ENCODE results near the gene SLC17A7.

Gene SLC17A7

DNA sequence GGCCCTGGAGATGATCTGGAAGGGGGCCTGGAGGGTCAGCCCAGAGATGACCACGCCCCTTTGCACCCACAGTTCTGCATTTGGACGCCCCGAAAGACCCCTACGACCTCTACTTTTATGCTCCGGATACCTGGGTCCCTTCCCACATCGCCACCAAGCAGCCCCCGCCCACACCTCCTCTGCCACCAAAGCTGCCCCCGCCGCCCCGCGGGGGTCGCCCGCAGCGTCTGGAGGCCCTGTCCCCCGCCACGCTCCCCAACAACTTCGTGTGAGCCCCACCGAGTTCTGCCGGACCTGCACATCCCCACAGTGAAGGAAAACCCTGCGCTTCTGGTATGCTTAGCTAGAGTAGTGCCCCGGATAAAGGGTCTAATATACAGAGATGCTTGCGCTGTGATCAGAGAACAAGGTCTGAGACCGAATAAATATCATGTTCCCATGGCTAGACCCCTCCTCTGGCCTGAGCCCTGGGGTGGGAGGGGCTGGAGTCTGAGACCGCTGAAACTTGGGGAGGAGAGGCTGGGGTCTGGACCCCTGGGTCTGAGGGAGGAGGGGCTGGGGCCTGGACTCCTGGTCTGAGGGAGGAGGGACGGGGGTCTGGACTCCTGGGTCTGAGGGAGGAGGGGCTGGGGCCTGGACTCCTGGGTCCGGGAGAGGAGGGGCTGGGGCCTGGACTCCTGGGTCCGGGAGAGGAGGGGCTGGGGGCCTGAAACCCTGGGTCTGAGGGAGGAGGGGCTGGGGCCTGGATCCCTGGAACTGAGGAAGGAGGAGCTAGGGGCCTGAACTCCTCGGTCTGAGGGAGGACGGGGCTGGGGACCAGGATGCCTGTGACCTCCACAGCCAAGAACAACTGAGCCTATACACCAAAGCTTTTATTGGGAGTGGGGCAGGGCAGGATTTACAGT is 12.5 kb downstream of the SLC17A7 start:
- DNase-seq (ENCODE audit: low read depth in 3 of 3, low spot score in 1 of 3), result no peak

DNA sequence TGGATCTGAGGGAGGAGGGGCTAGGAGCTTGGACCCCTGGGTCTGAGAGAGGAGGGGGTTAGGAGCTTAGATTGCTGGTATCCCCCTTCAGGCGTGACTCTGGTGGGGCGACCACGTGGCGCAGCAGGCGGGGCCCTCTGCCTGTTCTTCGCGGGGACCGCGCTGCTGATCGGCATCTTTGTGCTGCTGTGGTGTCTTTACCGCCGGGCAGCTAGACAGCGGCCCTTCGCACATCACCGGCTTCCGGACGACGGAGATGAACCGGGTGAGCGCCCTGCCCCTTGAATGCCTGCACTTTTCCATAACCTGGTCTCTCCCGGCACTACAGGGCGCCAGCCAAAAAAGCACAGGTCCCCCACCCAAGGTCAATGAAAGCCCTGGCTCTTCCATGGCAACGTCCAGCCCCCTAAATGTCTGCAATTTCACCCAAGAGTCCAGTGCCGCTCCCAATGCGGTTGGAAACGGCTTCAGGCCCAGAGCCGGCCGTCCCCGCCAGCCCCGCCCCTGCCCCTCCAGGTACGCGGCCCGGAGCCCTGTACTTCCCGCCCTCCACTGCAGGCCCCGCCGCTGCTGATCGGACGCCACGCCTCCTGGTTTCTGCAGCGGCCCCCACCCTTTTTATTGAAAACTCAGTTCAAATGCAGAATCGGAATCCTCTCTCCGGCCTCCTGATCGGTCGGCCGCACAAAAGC is 13.3 kb downstream of the SLC17A7 start:
- DNase-seq (ENCODE audit: low read depth in 3 of 3, low spot score in 1 of 3), result no peak

GRCh38 chr19:49427339-49427738 is 14.0 kb downstream of the SLC17A7 start:
- DNase-seq (ENCODE audit: low read depth in 3 of 3, low spot score in 1 of 3), result no peak

DNA sequence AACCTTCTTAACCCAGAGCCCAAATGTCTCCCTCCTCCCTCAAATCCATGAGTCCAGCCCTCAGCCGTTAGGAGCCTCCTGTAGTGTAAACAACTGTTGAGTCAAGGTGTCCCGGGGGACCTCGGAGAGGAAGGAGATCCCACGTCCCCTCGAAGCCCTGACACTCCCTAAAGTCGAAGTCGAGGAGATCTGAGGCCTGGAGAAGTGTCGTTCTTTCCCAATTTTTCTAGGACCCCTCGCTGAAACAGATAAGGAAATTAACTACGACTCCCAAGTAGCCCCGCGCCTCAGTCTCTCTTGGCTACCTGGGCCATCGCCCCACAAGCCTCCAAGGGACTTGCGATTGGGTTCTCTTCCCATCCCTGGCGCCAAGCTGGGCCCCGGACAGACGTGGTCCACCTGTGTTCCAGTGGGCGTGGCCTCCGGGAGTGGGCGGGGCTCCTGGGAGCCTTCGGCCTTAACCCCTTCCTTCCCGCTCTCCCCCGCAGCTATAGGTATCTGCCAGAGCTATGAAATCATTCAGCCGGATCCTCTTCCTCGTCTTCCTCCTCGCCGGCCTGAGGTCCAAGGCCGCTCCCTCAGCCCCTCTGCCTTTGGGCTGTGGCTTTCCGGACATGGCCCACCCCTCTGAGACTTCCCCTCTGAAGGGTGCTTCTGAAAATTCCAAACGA is 15.3 kb downstream of the SLC17A7 start:
- no peak for DNase-seq (ENCODE audit: low read depth in 3 of 3, low spot score in 1 of 3)

GRCh38 chr19:49425178-49425577 is 16.1 kb downstream of the SLC17A7 start, which contains the start of gene GFY:
GFY (plus strand) TSS chr19:49425388; CDS start chr19:49426431, 1,043 bp downstream.
- no peak for DNase-seq (ENCODE audit: low read depth in 3 of 3, low spot score in 1 of 3)

DNA sequence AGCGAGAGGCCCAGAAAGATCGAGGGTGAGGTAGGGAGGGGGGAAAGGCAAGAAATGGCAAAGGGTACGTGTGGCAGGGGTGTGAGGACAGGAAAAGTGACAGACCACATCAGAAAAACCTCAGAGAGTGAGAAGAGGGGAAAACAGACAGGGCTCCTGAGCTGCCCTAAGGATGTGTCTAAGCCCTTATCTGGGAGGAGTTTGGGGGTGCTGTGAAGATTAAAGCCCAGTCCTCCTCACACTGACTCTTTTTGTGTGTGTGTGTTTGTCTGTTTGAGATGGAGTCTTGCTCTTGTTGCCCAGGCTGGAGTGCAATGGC is 17.4 kb downstream of the SLC17A7 start:
- DNase-seq (ENCODE audit: low read depth in 3 of 3, low spot score in 1 of 3), result no peak

- DNase-seq (ENCODE audit: low read depth in 3 of 3, low spot score in 1 of 3), result no peak
These were observed 18.0 kb downstream of the SLC17A7 start, which contains the start of gene PTH2 for GRCh38 chr19:49423071-49423984. PTH2 (minus strand) TSS chr19:49423441; CDS start chr19:49423339, 102 bp downstream.

- DNase-seq (ENCODE audit: low read depth in 3 of 3, low spot score in 1 of 3), result no peak
These were observed 18.8 kb downstream of the SLC17A7 start for GRCh38 chr19:49422407-49423070.

DNA sequence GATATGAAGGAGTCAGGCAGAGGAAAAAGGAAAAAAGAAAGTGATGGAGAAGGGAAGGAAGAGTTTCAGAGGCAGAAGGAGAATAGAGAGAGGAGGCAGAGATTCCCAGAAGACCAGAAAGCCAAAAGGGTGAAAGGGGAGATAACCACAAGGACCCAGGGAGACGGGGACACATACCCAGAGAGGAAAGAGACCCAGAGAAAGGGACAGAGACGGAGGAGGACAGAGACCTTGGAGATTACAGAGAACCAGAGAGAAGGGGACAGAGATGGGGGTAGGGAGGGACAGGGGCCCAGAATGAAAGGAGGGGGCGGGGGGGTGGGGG is 19.5 kb downstream of the SLC17A7 start:
- no peak for DNase-seq (ENCODE audit: low read depth in 3 of 3, low spot score in 1 of 3)

GRCh38 chr19:49421039-49421877 is 20.1 kb downstream of the SLC17A7 start:
- no peak for DNase-seq (ENCODE audit: low read depth in 3 of 3, low spot score in 1 of 3)

- no peak for DNase-seq (ENCODE audit: low read depth in 3 of 3, low spot score in 1 of 3)
These were observed 21.1 kb downstream of the SLC17A7 start for GRCh38 chr19:49420227-49420626.

DNA sequence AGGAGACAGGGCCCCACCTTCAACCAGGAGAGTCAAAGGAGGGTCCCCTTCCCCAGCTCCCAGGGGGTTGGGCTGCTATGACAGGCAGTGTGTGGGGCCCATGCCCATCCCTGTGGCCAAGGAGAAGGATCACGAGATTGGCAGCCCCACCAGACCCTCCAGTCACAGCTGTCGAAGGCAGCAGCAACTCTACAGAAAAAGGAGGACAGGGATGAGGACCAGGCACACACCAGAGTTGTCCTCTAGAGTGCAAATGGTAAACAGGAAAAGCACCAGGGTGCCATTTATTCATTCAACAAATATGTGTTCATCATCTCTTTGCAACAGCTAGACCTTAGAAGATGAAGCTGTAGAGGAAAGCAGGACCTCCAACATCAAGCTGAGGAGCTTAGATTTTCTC is 22.2 kb downstream of the SLC17A7 start:
- no peak for DNase-seq (ENCODE audit: low read depth in 3 of 3, low spot score in 1 of 3)

GRCh38 chr19:49418511-49418910 is 22.8 kb downstream of the SLC17A7 start:
- DNase-seq (ENCODE audit: low read depth in 3 of 3, low spot score in 1 of 3), result no peak

DNA sequence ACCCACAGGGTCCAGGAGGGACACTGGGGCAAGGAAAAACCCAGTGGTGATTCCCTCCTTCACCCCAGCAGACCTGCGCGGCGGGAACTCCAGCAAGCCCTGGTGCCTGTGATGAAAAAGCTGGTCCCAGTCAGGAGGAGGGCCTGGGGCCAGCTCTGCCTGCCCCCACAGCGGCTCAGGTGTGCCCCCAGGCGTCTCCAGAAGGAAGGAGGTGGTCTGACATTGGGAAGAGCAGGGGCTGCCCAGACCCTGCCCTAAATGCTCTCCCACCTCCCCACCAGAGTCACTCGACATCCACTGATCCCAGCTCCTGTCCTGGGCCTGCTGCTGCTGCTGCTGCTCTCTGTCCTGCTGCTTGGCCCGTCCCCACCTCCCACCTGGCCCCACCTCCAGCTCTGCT is 24.2 kb downstream of the SLC17A7 start:
- DNase-seq (ENCODE audit: low read depth in 3 of 3, low spot score in 1 of 3), result no peak

DNA sequence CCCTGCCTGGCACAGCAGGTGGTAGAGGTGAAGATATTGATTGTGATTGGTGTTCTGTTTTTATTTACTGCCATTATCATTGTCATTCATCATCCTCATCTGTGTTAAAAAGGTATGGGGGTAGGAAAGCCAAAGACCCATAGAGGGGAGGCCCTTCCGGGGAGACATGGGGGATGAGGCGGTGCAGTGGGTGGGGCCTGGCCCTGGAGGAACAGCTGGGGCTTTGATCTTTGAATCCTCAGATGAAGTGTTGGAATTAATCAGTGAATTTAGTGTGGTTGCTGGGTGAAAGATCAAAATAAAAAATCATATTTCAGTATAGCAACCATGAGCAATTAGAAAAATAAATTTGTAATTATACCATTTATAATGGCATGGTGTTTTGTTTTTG is 25.5 kb downstream of the SLC17A7 start:
- no peak for DNase-seq (ENCODE audit: low read depth in 3 of 3, low spot score in 1 of 3)

- DNase-seq (ENCODE audit: low read depth in 3 of 3, low spot score in 1 of 3), result no peak
These were observed 26.1 kb downstream of the SLC17A7 start for GRCh38 chr19:49415102-49415809.

GRCh38 chr19:49414256-49414655 is 27.1 kb downstream of the SLC17A7 start:
- no peak for DNase-seq (ENCODE audit: low read depth in 3 of 3, low spot score in 1 of 3)

DNA sequence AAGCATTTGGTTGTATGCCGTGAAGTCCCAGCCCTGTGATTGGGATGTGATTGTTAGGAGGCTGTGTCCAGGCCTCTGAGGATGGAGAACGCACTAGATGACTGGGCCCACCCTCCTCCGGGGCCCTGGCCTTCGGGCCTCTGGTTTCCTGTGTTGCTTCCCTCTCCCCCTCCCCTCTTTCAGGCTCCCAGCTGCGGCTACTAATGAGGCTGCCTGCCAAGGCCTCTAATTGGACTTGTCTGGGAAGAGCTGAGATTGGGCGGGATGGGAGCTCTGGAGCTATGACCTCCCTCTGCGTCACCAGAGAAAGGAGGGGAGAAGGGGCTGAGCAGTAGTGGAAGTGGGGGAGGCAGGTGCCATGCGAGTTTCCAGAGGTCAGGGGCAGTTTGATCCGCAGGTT is 28.0 kb downstream of the SLC17A7 start:
- DNase-seq (ENCODE audit: low read depth in 3 of 3, low spot score in 1 of 3), result no peak
